GM12801 (cell line): Measurements from ENCODE around the gene EDNRB.

ENCODE experiments used
- TF ChIP-seq, protein P1 (sequence below): IDR thresholded peaks from one replicate; pipeline ENCODE4 v1.5.1; 2011; ENCODE audit warnings: control low read depth; ENCODE audit not compliant: insufficient read length; ENCODE audit errors: extremely low read depth

Gene EDNRB

DNA sequence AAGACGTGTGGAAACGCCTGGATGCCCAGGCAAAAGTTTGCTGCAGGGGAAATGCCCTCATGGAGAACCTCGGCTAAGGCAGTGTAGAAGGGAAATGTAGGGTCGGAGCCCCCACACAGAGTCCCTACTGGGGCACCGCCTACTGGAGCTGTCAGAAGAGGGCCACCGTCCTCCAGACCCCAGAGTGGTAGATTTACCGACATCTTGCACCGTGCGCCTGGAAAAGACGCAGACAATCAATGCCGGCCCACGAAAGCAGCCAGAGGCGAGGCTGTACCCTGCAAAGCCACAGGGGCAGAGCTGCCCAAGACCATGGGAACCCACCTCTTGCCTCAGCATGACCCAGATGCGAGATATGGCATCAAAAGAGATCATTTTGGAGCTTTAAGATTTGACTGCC lies 7.0 kb upstream of the EDNRB start:
- TF ChIP-seq, protein P1, sequence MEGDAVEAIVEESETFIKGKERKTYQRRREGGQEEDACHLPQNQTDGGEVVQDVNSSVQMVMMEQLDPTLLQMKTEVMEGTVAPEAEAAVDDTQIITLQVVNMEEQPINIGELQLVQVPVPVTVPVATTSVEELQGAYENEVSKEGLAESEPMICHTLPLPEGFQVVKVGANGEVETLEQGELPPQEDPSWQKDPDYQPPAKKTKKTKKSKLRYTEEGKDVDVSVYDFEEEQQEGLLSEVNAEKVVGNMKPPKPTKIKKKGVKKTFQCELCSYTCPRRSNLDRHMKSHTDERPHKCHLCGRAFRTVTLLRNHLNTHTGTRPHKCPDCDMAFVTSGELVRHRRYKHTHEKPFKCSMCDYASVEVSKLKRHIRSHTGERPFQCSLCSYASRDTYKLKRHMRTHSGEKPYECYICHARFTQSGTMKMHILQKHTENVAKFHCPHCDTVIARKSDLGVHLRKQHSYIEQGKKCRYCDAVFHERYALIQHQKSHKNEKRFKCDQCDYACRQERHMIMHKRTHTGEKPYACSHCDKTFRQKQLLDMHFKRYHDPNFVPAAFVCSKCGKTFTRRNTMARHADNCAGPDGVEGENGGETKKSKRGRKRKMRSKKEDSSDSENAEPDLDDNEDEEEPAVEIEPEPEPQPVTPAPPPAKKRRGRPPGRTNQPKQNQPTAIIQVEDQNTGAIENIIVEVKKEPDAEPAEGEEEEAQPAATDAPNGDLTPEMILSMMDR: no peak

DNA sequence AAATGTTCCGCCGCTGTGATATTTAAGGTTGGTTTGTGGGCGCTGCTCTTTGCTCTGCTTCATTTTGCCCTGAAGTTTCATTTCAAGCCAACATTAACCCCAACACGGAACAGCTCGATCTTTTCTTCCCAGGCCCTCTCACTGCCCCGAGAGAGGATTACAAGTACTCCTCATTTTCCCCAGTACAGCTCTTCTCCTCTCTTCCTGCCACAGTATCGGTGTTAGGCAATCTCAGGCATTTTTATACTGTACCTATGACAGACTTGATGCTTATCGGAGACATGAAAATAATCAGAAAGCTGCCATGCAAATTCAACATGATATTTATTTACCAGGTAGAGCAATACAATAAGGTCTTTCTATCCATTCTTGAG lies 1.3 kb upstream of the EDNRB start:
- TF ChIP-seq, protein P1: no peak

DNA sequence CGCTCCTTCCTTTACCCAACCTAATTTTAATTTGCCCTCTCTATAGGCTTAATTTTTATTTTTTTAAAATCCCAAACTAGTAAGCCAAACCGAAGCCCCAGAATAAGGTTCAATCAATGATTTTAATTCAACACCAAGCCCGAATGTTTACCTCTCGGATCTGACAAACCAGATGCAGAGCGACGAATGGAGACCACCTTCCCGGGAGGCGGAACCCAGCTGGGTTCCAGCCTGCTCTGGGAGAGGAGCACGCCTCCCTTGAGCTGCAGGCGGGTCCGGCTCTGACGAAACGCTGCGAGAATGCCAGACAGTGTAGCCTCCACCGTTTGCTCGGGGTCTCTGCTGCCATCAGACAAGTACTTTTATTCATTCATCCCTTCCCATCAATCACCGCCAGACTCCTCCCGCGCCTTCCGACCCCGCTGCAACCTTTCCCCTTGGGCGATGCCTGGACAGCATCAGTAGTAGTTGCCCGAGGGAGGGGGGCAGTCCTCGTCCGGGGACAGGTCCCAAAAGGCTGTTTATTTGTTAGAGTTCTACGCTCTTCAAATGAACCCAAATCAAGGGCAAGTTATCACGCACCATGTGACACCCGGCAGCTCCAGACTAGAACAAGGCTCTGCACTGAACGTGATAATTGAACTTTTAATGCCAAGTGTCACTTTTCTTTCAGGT lies 752 bp upstream of the EDNRB start:
- TF ChIP-seq, protein P1: no peak

DNA sequence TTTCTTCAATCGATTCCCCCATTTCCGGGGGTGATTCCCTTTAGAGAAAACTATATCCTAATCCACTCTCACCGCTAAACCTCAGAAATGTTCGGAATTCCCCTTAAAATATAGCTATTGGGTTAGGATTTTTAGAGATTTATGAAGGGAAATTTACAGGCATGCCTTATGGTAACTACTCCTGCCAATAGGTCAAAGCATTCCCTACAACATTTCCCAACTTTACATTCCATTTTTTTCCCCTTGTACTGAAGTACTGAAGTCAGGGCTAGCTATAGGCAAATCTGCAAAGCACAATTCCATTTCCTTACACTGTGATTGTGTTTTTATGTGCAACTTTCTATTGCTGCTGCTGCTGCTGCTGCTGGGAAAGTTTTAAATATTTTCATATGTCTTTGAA lies 2.1 kb downstream of the EDNRB start:
- TF ChIP-seq, protein P1: no peak

DNA sequence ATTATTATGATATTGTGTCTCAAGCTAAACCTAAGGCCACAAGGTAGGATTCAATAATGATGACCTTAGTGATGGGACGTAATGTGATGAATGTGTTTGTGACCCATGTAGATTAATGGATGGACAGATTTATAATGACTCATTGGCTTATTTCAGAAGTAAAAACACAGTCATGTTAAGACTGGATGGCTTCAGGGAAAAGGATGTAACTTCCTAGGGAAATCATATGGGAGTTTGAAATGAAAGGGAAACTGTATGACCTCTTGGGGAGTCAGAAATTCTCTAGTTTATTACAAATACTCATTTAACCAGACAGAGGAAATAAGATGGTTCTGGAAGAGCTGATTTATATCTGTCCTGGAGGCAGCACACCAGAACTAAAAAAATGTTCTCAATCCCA lies 2.9 kb downstream of the EDNRB start:
- TF ChIP-seq, protein P1: no peak

DNA sequence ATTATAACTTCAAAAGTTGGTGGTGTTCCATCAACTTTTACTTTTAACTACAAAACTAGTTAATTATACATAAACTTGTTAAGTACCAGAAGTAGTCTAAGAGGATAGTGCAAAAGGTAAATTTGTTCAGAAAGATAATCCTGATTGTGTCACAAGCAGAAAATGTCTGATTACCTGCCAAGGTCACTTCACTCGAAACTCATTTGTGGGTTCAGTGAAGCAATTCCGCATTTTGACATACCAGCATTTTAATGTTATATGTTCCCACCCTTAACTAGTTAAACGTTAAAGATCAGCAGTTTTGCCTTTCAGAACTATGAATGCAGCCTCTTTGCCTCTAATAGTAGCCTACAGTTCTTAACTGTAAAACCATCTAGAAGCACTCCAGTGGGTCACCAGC lies 5.6 kb downstream of the EDNRB start:
- TF ChIP-seq, protein P1: no peak

DNA sequence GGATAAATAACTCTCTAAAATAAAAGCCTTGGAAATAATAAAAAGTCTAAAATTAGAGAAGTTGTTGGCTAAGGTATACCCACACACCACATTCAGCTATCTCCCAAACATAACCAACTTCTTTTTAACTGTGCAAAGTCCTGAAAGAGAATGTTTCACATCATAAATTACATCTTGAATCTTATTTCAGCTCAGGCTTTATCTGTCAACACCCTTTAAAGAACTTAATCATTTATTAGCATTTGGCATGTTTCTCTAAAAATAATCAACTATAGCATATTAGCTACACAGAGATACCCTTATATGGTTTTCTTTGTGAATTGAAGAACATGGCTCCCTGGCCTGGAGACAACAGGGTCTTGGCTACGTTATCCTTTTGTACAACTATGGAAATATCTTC lies 6.9 kb downstream of the EDNRB start:
- TF ChIP-seq, protein P1: no peak
